SJSA1 (cell line): ENCODE data around the gene BMP15. TPM values are rescaled to one million over a fixed set of nuclear protein-coding genes. Genes with fewer than 3 reads are reported as not detected.

Source experiments
- DNase-seq, 2 experiments: peaks; one replicate each; pipeline ENCODE4 v3.0.0-alpha.2; 2015 to 2020; ENCODE audit warnings: low spot score in 2 of 2, low read depth in 1 of 2
- H3K27ac ChIP-seq: fragments of 250-450 bp; sonication (Bioruptor Pico); 2 replicates; pipeline ENCODE4 v1.5.1; 2020; ENCODE audit warnings: mild to moderate bottlenecking, moderate library complexity
- H3K27me3 ChIP-seq: fragments of 250-450 bp; sonication (Bioruptor Pico); replicated peaks from 2 replicates; pipeline ENCODE4 v1.5.1; 2020; ENCODE audit warnings: mild to moderate bottlenecking, moderate library complexity
- H3K36me3 ChIP-seq: fragments of 250-450 bp; sonication (Bioruptor Pico); 2 replicates; pipeline ENCODE4 v1.5.1; 2020; ENCODE audit warnings: mild to moderate bottlenecking
- H3K4me1 ChIP-seq: fragments of 250-450 bp; sonication (Bioruptor Pico); replicated peaks from 2 replicates; pipeline ENCODE4 v1.6.1; 2021; ENCODE audit warnings: mild to moderate bottlenecking
- H3K4me3 ChIP-seq: fragments of 250-450 bp; sonication (Bioruptor Pico); 2 replicates; pipeline ENCODE4 v1.5.1; 2020; ENCODE audit warnings: mild to moderate bottlenecking
- H3K9me3 ChIP-seq: fragments of 250-450 bp; sonication (Bioruptor Pico); replicated peaks from 2 replicates; pipeline ENCODE4 v1.5.1; 2020; ENCODE audit warnings: mild to moderate bottlenecking
- total RNA-seq: library from RNA; depleted of rRNA; stranded (reverse); fragments of >200 nt; shearing (Covaris generic); gene quantifications from 2 replicates; pipeline ENCODE4 v1.2.3, GENCODE V29; 2014; rRNA removed

BMP15 gene
- total RNA-seq = not detected in 2 replicates

- H3K27me3 ChIP-seq = no peaks in the 10 kb centered on the region
- H3K36me3 ChIP-seq = no peaks in the 10 kb centered on the region
- H3K9me3 ChIP-seq = no peaks in the 10 kb centered on the region
- no peak within 1 kb of the TSS for H3K27ac ChIP-seq
- H3K4me1 ChIP-seq = no peaks in the 10 kb centered on the region
- DNase-seq = no peak
- H3K4me3 ChIP-seq = no peak within 1 kb of the TSS
Measured at GRCh38 chrX:50910685-50911176, at the start of gene BMP15. TSS of gene BMP15 (plus strand) at chrX:50910735. CDS start at chrX:50910784, 49 bp downstream.

GRCh38 chrX:50863471-50863870 is 47.1 kb upstream of the BMP15 start:
- H3K4me1 ChIP-seq = no peaks in the 10 kb centered on the region
- H3K27ac ChIP-seq = no peak overlapping the region
- H3K4me3 ChIP-seq = no peak overlapping the region
- no peaks in the 10 kb centered on the region for H3K27me3 ChIP-seq
- H3K36me3 ChIP-seq = no peaks in the 10 kb centered on the region
- DNase-seq = no peak
- H3K9me3 ChIP-seq = no peaks in the 10 kb centered on the region

- Histone ChIP-seq H3K36me3 (no peaks in the 10 kb centered on the region), H3K4me1 (no peaks in the 10 kb centered on the region), H3K27ac (no peak overlapping the region), H3K4me3 (no peak overlapping the region), H3K9me3 (no peaks in the 10 kb centered on the region), H3K27me3 (no peaks in the 10 kb centered on the region)
- no peak for DNase-seq
Measured at GRCh38 chrX:50865311-50865710, 45.2 kb upstream of the BMP15 start.

GRCh38 chrX:50871922-50872453 is 38.5 kb upstream of the BMP15 start:
- no peaks in the 10 kb centered on the region for H3K27me3 ChIP-seq
- H3K4me3 ChIP-seq = no peak overlapping the region
- no peak for DNase-seq
- no peaks in the 10 kb centered on the region for H3K9me3 ChIP-seq
- H3K27ac ChIP-seq = no peak overlapping the region
- H3K4me1 ChIP-seq = no peaks in the 10 kb centered on the region
- no peaks in the 10 kb centered on the region for H3K36me3 ChIP-seq

- no peak overlapping the region for H3K27ac ChIP-seq
- H3K4me1 ChIP-seq = no peaks in the 10 kb centered on the region
- no peak for DNase-seq
- H3K36me3 ChIP-seq = no peaks in the 10 kb centered on the region
- no peaks in the 10 kb centered on the region for H3K9me3 ChIP-seq
- no peaks in the 10 kb centered on the region for H3K27me3 ChIP-seq
- H3K4me3 ChIP-seq = no peak overlapping the region
Measured at GRCh38 chrX:50874876-50875275, 35.7 kb upstream of the BMP15 start.

GRCh38 chrX:50876551-50876950 is 34.0 kb upstream of the BMP15 start:
- Histone ChIP-seq H3K36me3 (no peaks in the 10 kb centered on the region), H3K27me3 (no peaks in the 10 kb centered on the region), H3K9me3 (no peaks in the 10 kb centered on the region), H3K4me3 (no peak overlapping the region), H3K4me1 (no peaks in the 10 kb centered on the region), H3K27ac (no peak overlapping the region)
- DNase-seq = no peak

GRCh38 chrX:50877310-50877709 is 33.2 kb upstream of the BMP15 start:
- Histone ChIP-seq H3K4me1 (no peaks in the 10 kb centered on the region), H3K4me3 (no peak overlapping the region)
- DNase-seq = no peak

GRCh38 chrX:50881028-50881427 is 29.5 kb upstream of the BMP15 start:
- Histone ChIP-seq H3K9me3 (no peaks in the 10 kb centered on the region), H3K27me3 (no peaks in the 10 kb centered on the region), H3K36me3 (no peaks in the 10 kb centered on the region), H3K4me1 (no peaks in the 10 kb centered on the region), H3K27ac (no peak overlapping the region), H3K4me3 (no peak overlapping the region)
- no peak for DNase-seq

More at GRCh38 chrX:50877310-50877709, 33.2 kb upstream of the BMP15 start:
- Histone ChIP-seq H3K27me3 (no peaks in the 10 kb centered on the region), H3K9me3 (no peaks in the 10 kb centered on the region), H3K36me3 (no peaks in the 10 kb centered on the region), H3K27ac (no peak overlapping the region)

GRCh38 chrX:50888884-50889283 is 21.7 kb upstream of the BMP15 start:
- Histone ChIP-seq H3K27me3 (no peaks in the 10 kb centered on the region), H3K27ac (no peak overlapping the region), H3K36me3 (no peaks in the 10 kb centered on the region), H3K4me1 (no peaks in the 10 kb centered on the region), H3K4me3 (no peak overlapping the region), H3K9me3 (no peaks in the 10 kb centered on the region)
- no peak for DNase-seq

GRCh38 chrX:50889582-50889981 is 21.0 kb upstream of the BMP15 start:
- Histone ChIP-seq H3K27me3 (no peaks in the 10 kb centered on the region), H3K27ac (no peak overlapping the region), H3K9me3 (no peaks in the 10 kb centered on the region), H3K4me1 (no peaks in the 10 kb centered on the region), H3K4me3 (no peak overlapping the region), H3K36me3 (no peaks in the 10 kb centered on the region)
- no peak for DNase-seq

GRCh38 chrX:50893047-50893446 is 17.5 kb upstream of the BMP15 start:
- H3K27ac ChIP-seq = no peak overlapping the region

GRCh38 chrX:50893466-50893865 is 17.1 kb upstream of the BMP15 start:
- Histone ChIP-seq H3K27me3 (no peaks in the 10 kb centered on the region), H3K36me3 (no peaks in the 10 kb centered on the region), H3K4me1 (no peaks in the 10 kb centered on the region), H3K27ac (no peak overlapping the region), H3K9me3 (no peaks in the 10 kb centered on the region), H3K4me3 (no peak overlapping the region)
- DNase-seq = no peak

More at GRCh38 chrX:50893047-50893446, 17.5 kb upstream of the BMP15 start:
- Histone ChIP-seq H3K4me1 (no peaks in the 10 kb centered on the region), H3K27me3 (no peaks in the 10 kb centered on the region), H3K36me3 (no peaks in the 10 kb centered on the region), H3K4me3 (no peak overlapping the region), H3K9me3 (no peaks in the 10 kb centered on the region)
- DNase-seq = no peak

GRCh38 chrX:50905334-50905733 is 5.2 kb upstream of the BMP15 start:
- no peaks in the 10 kb centered on the region for H3K9me3 ChIP-seq
- H3K4me1 ChIP-seq = no peaks in the 10 kb centered on the region
- no peaks in the 10 kb centered on the region for H3K27me3 ChIP-seq
- peak in 1 of 2 experiments; percentile 29 for DNase-seq
- H3K36me3 ChIP-seq = no peaks in the 10 kb centered on the region
- no peak overlapping the region for H3K27ac ChIP-seq
- H3K4me3 ChIP-seq = no peak overlapping the region

GRCh38 chrX:50913520-50913919 is 3.0 kb downstream of the BMP15 start:
- H3K36me3 ChIP-seq = no peaks in the 10 kb centered on the region
- H3K9me3 ChIP-seq = no peaks in the 10 kb centered on the region
- no peaks in the 10 kb centered on the region for H3K27me3 ChIP-seq
- H3K27ac ChIP-seq = no peak overlapping the region
- no peak overlapping the region for H3K4me3 ChIP-seq
- no peaks in the 10 kb centered on the region for H3K4me1 ChIP-seq
- no peak for DNase-seq

- Histone ChIP-seq H3K4me1 (no peaks in the 10 kb centered on the region), H3K27me3 (no peaks in the 10 kb centered on the region)
- DNase-seq = no peak
Measured at GRCh38 chrX:50920132-50920531, 9.6 kb downstream of the BMP15 start.

More at GRCh38 chrX:50920132-50920531, 9.6 kb downstream of the BMP15 start:
- no peaks in the 10 kb centered on the region for H3K9me3 ChIP-seq
- no peaks in the 10 kb centered on the region for H3K36me3 ChIP-seq
- no peak overlapping the region for H3K4me3 ChIP-seq
- no peak overlapping the region for H3K27ac ChIP-seq
